Colonic mucosa (tissue), 4 donors: Measurements from ENCODE around the gene ZNF579. TPM values are rescaled to one million over a fixed set of nuclear protein-coding genes. Genes with fewer than 3 reads are reported as not detected.
A peak's percentile ranks its signal among the peaks of the same experiment; 100 is the strongest.

ENCODE experiments used
- DNase-seq: peaks from one replicate; pipeline ENCODE4 v3.0.0-alpha.2; 2020
- H3K27ac ChIP-seq: fragments of 200-600 bp; one replicate; pipeline ENCODE4 v1.8.0; 2021
- H3K27me3 ChIP-seq: fragments of 200-600 bp; one replicate; pipeline ENCODE4 v1.8.0; 2021
- H3K36me3 ChIP-seq: fragments of 200-600 bp; one replicate; pipeline ENCODE4 v1.8.0; 2021
- H3K4me1 ChIP-seq: fragments of 200-600 bp; one replicate; pipeline ENCODE4 v1.8.0; 2021; ENCODE audit warnings: mild to moderate bottlenecking
- H3K4me3 ChIP-seq: fragments of 200-600 bp; one replicate; pipeline ENCODE4 v1.8.0; 2021
- H3K9ac ChIP-seq, 2 donors: one replicate each; pipeline ENCODE4 v1.7.0; 2013; ENCODE audit warnings: control low read depth in 2 of 2, low read depth in 2 of 2, low read length in 2 of 2
- H3K9me3 ChIP-seq: fragments of 200-600 bp; one replicate; pipeline ENCODE4 v1.8.0; 2021
- CTCF ChIP-seq: fragments of 200-600 bp; IDR thresholded peaks from one replicate; pipeline ENCODE4 v1.8.0; 2022; ENCODE audit warnings: antibody characterized with exemption, mild to moderate bottlenecking
- intact Hi-C: fragments of 100-400 bp; cut with DNase I; formaldehyde crosslinking; loops from one replicate; pipeline ENCODE4 v1.14.1; 2022
- total RNA-seq, 2 donors: library from RNA; stranded (reverse); fragmentation: NEBNext Ultra II Directional in 1 of 2; extraction: Animal tissue kit (Norgen Biotek cat#: 25700) in 1 of 2; gene quantifications; one replicate each; pipeline ENCODE4 v1.2.1, GENCODE V29; 2021
- donor health status: healthy.
- donor health status: DM: no; HTN: no; CAD: no.
- donor health status: DM: no; HTN: no; CAD: no.

Gene ZNF579
- total RNA-seq, 2 donors from 2014 or later = 8.0 to 8.7 TPM

- DNase-seq = peak; percentile 60
- intact Hi-C loops = no loop called here
- H3K4me3 ChIP-seq = no peak overlapping the region
- TF ChIP-seq CTCF = no peak
- H3K9me3 ChIP-seq = no peaks in the 10 kb centered on the region
- H3K27ac ChIP-seq = peak overlapping the region; percentile 96
- no peak overlapping the region for H3K9ac ChIP-seq
- H3K27me3 ChIP-seq = no peaks in the 10 kb centered on the region
- peaks cover 7% of the 10 kb centered on the region for H3K4me1 ChIP-seq
- H3K36me3 ChIP-seq = no peaks in the 10 kb centered on the region
Measured at GRCh38 chr19:55603581-55604292, 23.1 kb upstream of the ZNF579 start.

GRCh38 chr19:55603115-55603514 lies 22.5 kb upstream of the ZNF579 start:
- Histone ChIP-seq H3K36me3 (no peaks in the 10 kb centered on the region), H3K27me3 (no peaks in the 10 kb centered on the region), H3K27ac (no peak overlapping the region), H3K4me1 (peaks cover 7% of the 10 kb centered on the region), H3K4me3 (no peak overlapping the region), H3K9me3 (no peaks in the 10 kb centered on the region), H3K9ac (no peak overlapping the region)
- no peak for TF ChIP-seq CTCF
- intact Hi-C loops = no loop called here
- no peak for DNase-seq

GRCh38 chr19:55602104-55603001 lies 21.7 kb upstream of the ZNF579 start:
- H3K9me3 ChIP-seq = no peaks in the 10 kb centered on the region
- H3K27me3 ChIP-seq = no peaks in the 10 kb centered on the region
- no peak for TF ChIP-seq CTCF
- no peak overlapping the region for H3K9ac ChIP-seq
- peaks cover 7% of the 10 kb centered on the region for H3K4me1 ChIP-seq
- H3K36me3 ChIP-seq = no peaks in the 10 kb centered on the region
- intact Hi-C loops = no loop called here
- H3K27ac ChIP-seq = no peak overlapping the region
- no peak for DNase-seq
- H3K4me3 ChIP-seq = no peak overlapping the region

- peak; percentile 28 for DNase-seq
Measured at GRCh38 chr19:55601084-55601483, 20.4 kb upstream of the ZNF579 start.

GRCh38 chr19:55600662-55601028 lies 20.0 kb upstream of the ZNF579 start:
- Histone ChIP-seq H3K4me3 (peak overlapping the region; percentile 61), H3K27ac (peak overlapping the region; percentile 96), H3K9ac (peak overlapping the region; percentile 79 to 84), H3K27me3 (no peaks in the 10 kb centered on the region), H3K9me3 (no peaks in the 10 kb centered on the region), H3K36me3 (no peaks in the 10 kb centered on the region), H3K4me1 (no peaks in the 10 kb centered on the region)
- no peak for DNase-seq
- no peak for TF ChIP-seq CTCF
- intact Hi-C loops = no loop called here

More at GRCh38 chr19:55601084-55601483, 20.4 kb upstream of the ZNF579 start:
- intact Hi-C loops = no loop called here
- H3K9me3 ChIP-seq = no peaks in the 10 kb centered on the region
- TF ChIP-seq CTCF = no peak
- H3K27me3 ChIP-seq = no peaks in the 10 kb centered on the region
- H3K9ac ChIP-seq = peak overlapping the region; percentile 79 to 84
- H3K4me3 ChIP-seq = peak overlapping the region; percentile 61
- H3K4me1 ChIP-seq = no peaks in the 10 kb centered on the region
- H3K36me3 ChIP-seq = no peaks in the 10 kb centered on the region
- H3K27ac ChIP-seq = peak overlapping the region; percentile 96
